Heart left ventricle (tissue), 16 donors: ENCODE data around the gene TCL1A. TPM values are rescaled to one million over a fixed set of nuclear protein-coding genes. Genes with fewer than 3 reads are reported as not detected.
"Not testable (repeated sequence)": the region's sequence is repeated elsewhere in the genome, so short reads cannot be mapped to it uniquely, and the experiment has no call there.

ENCODE experiments used
- ATAC-seq, 4 donors: fragments of 200-7000 bp; cut with Tn5 transposase; one replicate each; pipeline ENCODE4 v1.9.1; 2020 to 2022; ENCODE audit warnings: moderate library complexity in 4 of 4, mild to moderate bottlenecking in 3 of 4, moderate number of reproducible peaks in 1 of 4
- DNase-seq, 5 donors: peaks; one replicate each; pipeline ENCODE4 v3.0.0-alpha.2; 2020
- H3K27ac ChIP-seq, 12 donors: fragments of 200-600 bp; sonication (generic) in 4 of 12; one replicate each; pipeline versions ENCODE4 v1.5.0 to v1.8.0; 2016 to 2022; ENCODE audit warnings: mild to moderate bottlenecking in 2 of 12
- H3K27me3 ChIP-seq, 9 donors: fragments of 200-600 bp; sonication (generic) in 2 of 9; one replicate each; pipeline versions ENCODE4 v1.5.1 to v1.8.0; 2016 to 2022; ENCODE audit warnings: mild to moderate bottlenecking in 3 of 9
- H3K36me3 ChIP-seq, 9 donors: fragments of 200-600 bp; sonication (generic) in 2 of 9; one replicate each; pipeline versions ENCODE4 v1.5.0 to v1.8.0; 2018 to 2022; ENCODE audit warnings: mild to moderate bottlenecking in 2 of 9
- H3K4me1 ChIP-seq, 12 donors: fragments of 200-600 bp; sonication (generic) in 4 of 12; one replicate each; pipeline versions ENCODE4 v1.5.0 to v1.8.0; 2016 to 2022; ENCODE audit warnings: mild to moderate bottlenecking in 3 of 12
- H3K4me3 ChIP-seq, 12 donors: fragments of 200-600 bp; sonication (generic) in 4 of 12; one replicate each; pipeline versions ENCODE4 v1.5.0 to v1.8.0; 2017 to 2022; ENCODE audit warnings: mild to moderate bottlenecking in 9 of 12, moderate library complexity in 4 of 12
- H3K9me3 ChIP-seq, 12 donors: fragments of 200-600 bp; sonication (generic) in 4 of 12; one replicate each; pipeline versions ENCODE4 v1.5.0 to v1.8.0; 2016 to 2022; ENCODE audit warnings: mild to moderate bottlenecking in 1 of 12
- CTCF ChIP-seq, 12 donors: fragments of 200-600 bp; sonication (generic) in 4 of 12; IDR thresholded peaks; one replicate each; pipeline versions ENCODE4 v1.5.0 to v1.8.0; 2018 to 2022; ENCODE audit warnings: antibody characterized with exemption in 12 of 12, mild to moderate bottlenecking in 5 of 12
- POLR2A ChIP-seq, 2 donors: fragments of 450-650 bp; IDR thresholded peaks; one replicate each; pipeline ENCODE4 v1.6.1; 2017; ENCODE audit warnings: antibody characterized with exemption in 2 of 2, mild to moderate bottlenecking in 2 of 2, moderate library complexity in 2 of 2
- WGBS, 4 donors: extraction: QIAGEN DNeasy Blood & Tissue Kit in 2 of 4; methylation state at CpG; one replicate each; pipeline versions ENCODE4 v1.1.5 to v1.1.7; 2013 to 2018; 5-methylcytosine and 5-hydroxymethylcytosine counted together
- intact Hi-C, 10 donors: fragments of 100-400 bp; cut with DNase I; formaldehyde crosslinking; loops; one replicate each; pipeline versions ENCODE4 v1.11.1 to v1.14.2; 2022
- long read RNA-seq, 3 donors: library from polyadenylated mRNA; unstranded; transcript quantifications; one replicate each; pipeline ENCODE4 v2.0.0, GENCODE V29; 2020 to 2021
- polyA plus RNA-seq, 2 donors: library from polyadenylated mRNA; stranded (reverse); fragments of 200-250 nt; gene quantifications; one replicate each; pipeline ENCODE4 v1.2.3, GENCODE V29; 2013
- total RNA-seq, 9 donors: library from RNA; depleted of rRNA in 2 of 9; stranded (reverse); fragments of >200 nt in 2 of 9; fragmentation: NEBNext Ultra II Directional in 3 of 9; extraction: Animal tissue kit (Norgen Biotek cat#: 25700) in 3 of 9; gene quantifications; one replicate each; pipeline versions ENCODE4 v1.1.0 to v1.2.4, GENCODE V29; 2016 to 2023
- donor health status: ischemic (EF 13 %, LVEDD 7.1; RV severe dilation, severe dysfunction).
- donor health status: healthy with polysubstance abuse.
- donor health status: DM: no; HTN: yes; CAD: no.
- donor health status: DM: no; HTN: no; CAD: no.
- donor health status: ischemic (EF 25% LVEDD 6.9; RV normal size, moderate dysfunction).
- donor health status: ischemic (EF 25% LVEDD 5.7; RV mildly dilated, moderate dysfunction).
- donor health status: healthy.
- donor health status: DM: yes; HTN: yes; CAD: no.
- donor health status: ischemic (EF 35%, LVEDD 5.7; RV mildly dilated, moderate dysfunction).
- donor health status: nonischemic (EF 11% LVEDD 7.7; RV severe dilation, severe dysfunction).
- donor health status: DM: yes; HTN: yes; CAD: no.
- donor health status: PGD.
- donor health status: ischemic (EF 29% LVEDD 5.4; RV normal size, mild dysfunction).
- donor health status: nonischemic (EF 23%, LVEDD 6.1; RV moderate dilation, normal function).

Gene TCL1A
- total RNA-seq (not detected), polyA plus RNA-seq (under 1 TPM in 1 of 2 donors, not detected in 1; 0.26 TPM)
- long read RNA-seq, donor 1, result 0 reads
- long read RNA-seq, donor 2, result 0 reads
- long read RNA-seq, donor 3, result 0 reads

- H3K4me3 ChIP-seq, result no peak within 1 kb of the TSS
- peaks cover 0 to 35% (median 12%) of the 10 kb centered on the region in 9 donors for H3K27me3 ChIP-seq
- intact Hi-C loops, result no loop called here
- H3K4me1 ChIP-seq, result no peaks in the 10 kb centered on the region
- ATAC-seq (no peak), DNase-seq (no peak)
- no peaks in the 10 kb centered on the region for H3K36me3 ChIP-seq
- TF ChIP-seq POLR2A (IDR thresholded peaks at IDR 0.05) (no peak), CTCF (IDR thresholded peaks at IDR 0.05) (no peak)
- H3K27ac ChIP-seq, result no peak within 1 kb of the TSS
- H3K9me3 ChIP-seq, result no peaks in the 10 kb centered on the region
- WGBS, 4 donors, result 40 to 73% (median 45%) methylated on average over 17 to 47 of the region's 47 CpGs
Observed at GRCh38 chr14:95713596-95714371, at the start of gene TCL1A. TSS of gene TCL1A (minus strand) at chr14:95714125. CDS start at chr14:95714066, 59 bp downstream.

GRCh38 chr14:95763032-95763431 lies 49.1 kb upstream of the TCL1A start:
- H3K4me1 ChIP-seq, H3K9me3 ChIP-seq, DNase-seq, H3K27ac ChIP-seq, H3K36me3 ChIP-seq, H3K4me3 ChIP-seq, intact Hi-C loops, ATAC-seq: not testable (repeated sequence)
- 73 to 77% (median 75%) methylated on average over 4 of the region's 4 CpGs for WGBS, 4 donors
- H3K27me3 ChIP-seq, result peaks cover 0 to 36% (median 3%) of the 10 kb centered on the region in 9 donors

GRCh38 chr14:95761436-95761835 lies 47.5 kb upstream of the TCL1A start:
- ATAC-seq, result no peak
- no peaks in the 10 kb centered on the region for H3K4me1 ChIP-seq
- H3K36me3 ChIP-seq, result no peaks in the 10 kb centered on the region
- DNase-seq, result no peak
- no peaks in the 10 kb centered on the region for H3K9me3 ChIP-seq
- no peak overlapping the region for H3K27ac ChIP-seq
- H3K4me3 ChIP-seq, result no peak overlapping the region
- no peak for TF ChIP-seq CTCF (IDR thresholded peaks at IDR 0.05)
- WGBS, 4 donors, result 16 to 22% (median 18%) methylated on average over 6 of the region's 6 CpGs
- intact Hi-C loops, result no loop called here
- peaks cover 0 to 39% (median 3%) of the 10 kb centered on the region in 9 donors for H3K27me3 ChIP-seq

- WGBS, 4 donors, result 62 to 71% (median 66%) methylated on average over 3 of the region's 3 CpGs
- Histone ChIP-seq H3K36me3 (no peaks in the 10 kb centered on the region), H3K27ac (no peak overlapping the region), H3K27me3 (peaks cover 0 to 39% (median 3%) of the 10 kb centered on the region in 9 donors), H3K4me3 (no peak overlapping the region), H3K9me3 (no peaks in the 10 kb centered on the region), H3K4me1 (no peaks in the 10 kb centered on the region)
- intact Hi-C loops, result no loop called here
- ATAC-seq (no peak), DNase-seq (no peak)
- no peak for TF ChIP-seq CTCF (IDR thresholded peaks at IDR 0.05)
- TF ChIP-seq POLR2A (IDR thresholded peaks at IDR 0.05), result no peak
Observed at GRCh38 chr14:95760596-95760995, 46.7 kb upstream of the TCL1A start.
